Measurements from ENCODE around the gene BLNK.

BLNK gene

GRCh38 chr10:96276426-96276825, 5.1 kb upstream of the BLNK start:
- peaks cover 26 to 34% of the 10 kb centered on the region in 2 donors for H3K4me1 ChIP-seq (ENCODE audit: control insufficient read depth in 2 of 2, insufficient read depth in 2 of 2, low read length in 2 of 2)
- H3K27me3 ChIP-seq (ENCODE audit: control insufficient read depth in 2 of 2, insufficient read depth in 2 of 2, low read length in 2 of 2) = no peaks in the 10 kb centered on the region
- peak overlapping the region; percentile 29 to 50 for H3K27ac ChIP-seq (ENCODE audit: low read depth in 2 of 2, low read length in 2 of 2)
- no peak overlapping the region for H3K9ac ChIP-seq (ENCODE audit: low read depth in 1 of 2, low read length in 2 of 2)
- H3K4me3 ChIP-seq (ENCODE audit: low read length in 2 of 2) = no peak overlapping the region
- no peaks in the 10 kb centered on the region for H3K36me3 ChIP-seq (ENCODE audit: control insufficient read depth in 2 of 2, insufficient read depth in 2 of 2, low read length in 2 of 2)
- no peaks in the 10 kb centered on the region for H3K9me3 ChIP-seq (ENCODE audit: control insufficient read depth in 2 of 2, low read length in 2 of 2)

- Histone ChIP-seq H3K9me3 (ENCODE audit: control insufficient read depth in 2 of 2, low read length in 2 of 2) (no peaks in the 10 kb centered on the region), H3K36me3 (ENCODE audit: control insufficient read depth in 2 of 2, insufficient read depth in 2 of 2, low read length in 2 of 2) (no peaks in the 10 kb centered on the region), H3K4me3 (ENCODE audit: low read length in 2 of 2) (no peak overlapping the region), H3K4me1 (ENCODE audit: control insufficient read depth in 2 of 2, insufficient read depth in 2 of 2, low read length in 2 of 2) (peaks cover 26 to 39% of the 10 kb centered on the region in 2 donors), H3K9ac (ENCODE audit: low read depth in 1 of 2, low read length in 2 of 2) (no peak overlapping the region), H3K27ac (ENCODE audit: low read depth in 2 of 2, low read length in 2 of 2) (peak overlapping the region; percentile 29 to 50), H3K27me3 (ENCODE audit: control insufficient read depth in 2 of 2, insufficient read depth in 2 of 2, low read length in 2 of 2) (no peaks in the 10 kb centered on the region)
Measured at GRCh38 chr10:96275685-96276418, 4.5 kb upstream of the BLNK start.

DNA sequence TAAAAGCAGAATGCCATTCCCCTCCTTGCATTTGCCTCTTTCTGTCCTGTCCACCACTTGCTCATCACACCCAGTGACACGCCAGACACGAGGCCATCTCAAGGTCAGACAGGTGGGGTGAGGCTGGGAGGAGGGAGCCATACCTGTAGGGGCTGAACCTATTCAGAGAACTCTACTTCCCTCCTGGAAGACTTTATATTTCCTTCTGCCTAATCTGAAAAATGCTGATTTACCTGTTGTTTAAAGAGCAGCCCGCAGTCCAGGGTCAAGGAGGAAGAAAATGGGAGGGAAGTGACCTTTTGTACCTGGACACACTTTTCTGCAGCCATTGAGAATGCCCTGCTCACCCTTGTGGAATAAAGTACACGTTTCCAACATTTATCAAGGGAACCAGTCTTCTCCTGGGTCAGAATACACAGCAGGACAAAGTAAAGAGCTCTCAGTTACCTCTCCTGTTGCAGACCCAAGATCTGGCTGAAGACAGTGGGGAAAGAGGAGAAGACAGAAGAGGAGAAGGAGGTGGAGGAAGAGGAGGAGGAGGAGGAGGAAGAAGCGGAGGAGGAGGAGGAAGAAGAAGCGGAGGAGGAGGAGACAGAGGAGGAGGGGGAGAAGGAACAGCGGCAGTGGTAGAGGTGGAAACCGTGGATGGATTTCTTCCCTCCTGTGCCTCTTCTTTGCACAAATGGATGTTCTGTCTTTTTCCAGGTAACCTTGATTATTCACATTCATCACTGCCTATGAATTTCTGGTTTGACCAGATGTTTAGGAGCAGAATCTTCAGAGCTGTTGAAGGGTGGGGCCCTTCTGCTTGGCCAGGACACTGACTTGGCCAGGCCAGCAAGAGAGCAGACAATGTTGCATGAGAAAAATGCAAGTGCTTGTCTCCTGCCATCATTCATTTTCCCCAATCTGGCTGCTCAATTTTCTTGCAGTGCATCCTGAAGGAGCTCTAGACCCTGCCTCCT, 1.2 kb upstream of the BLNK start:
- Histone ChIP-seq H3K4me1 (ENCODE audit: control insufficient read depth in 2 of 2, insufficient read depth in 2 of 2, low read length in 2 of 2) (peaks cover 26 to 58% of the 10 kb centered on the region in 2 donors), H3K36me3 (ENCODE audit: control insufficient read depth in 2 of 2, insufficient read depth in 2 of 2, low read length in 2 of 2) (no peaks in the 10 kb centered on the region), H3K4me3 (ENCODE audit: low read length in 2 of 2) (peak overlapping the region; percentile 68), H3K9me3 (ENCODE audit: control insufficient read depth in 2 of 2, low read length in 2 of 2) (no peaks in the 10 kb centered on the region), H3K27me3 (ENCODE audit: control insufficient read depth in 2 of 2, insufficient read depth in 2 of 2, low read length in 2 of 2) (no peaks in the 10 kb centered on the region), H3K27ac (ENCODE audit: low read depth in 2 of 2, low read length in 2 of 2) (peak overlapping the region; percentile 86 to 93), H3K9ac (ENCODE audit: low read depth in 1 of 2, low read length in 2 of 2) (peak overlapping the region in 1 of 2 donors; percentile 36)

DNA sequence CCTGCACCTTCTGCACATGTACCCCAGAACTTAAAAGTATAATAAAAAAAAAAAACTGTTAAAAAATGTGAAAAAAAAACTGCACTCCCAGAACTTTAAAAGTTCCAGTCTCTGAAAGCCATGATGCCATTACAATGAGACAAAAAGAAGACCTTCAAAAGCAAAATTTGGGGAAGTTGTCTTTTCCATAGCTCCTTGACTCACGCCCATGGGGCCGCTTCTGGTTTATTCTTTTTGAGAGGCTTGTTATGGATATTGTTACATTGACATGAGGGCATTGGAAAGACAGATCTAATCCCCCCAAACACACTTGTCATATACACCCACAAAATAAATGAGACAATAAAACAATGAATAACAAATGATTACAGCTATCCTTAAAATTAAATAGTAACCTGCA, 798 bp downstream of the BLNK start:
- Histone ChIP-seq H3K9ac (ENCODE audit: low read depth in 1 of 2, low read length in 2 of 2) (peak overlapping the region; percentile 82), H3K27me3 (ENCODE audit: control insufficient read depth in 2 of 2, insufficient read depth in 2 of 2, low read length in 2 of 2) (no peaks in the 10 kb centered on the region), H3K4me1 (ENCODE audit: control insufficient read depth in 2 of 2, insufficient read depth in 2 of 2, low read length in 2 of 2) (peaks cover 31 to 59% of the 10 kb centered on the region in 2 donors), H3K36me3 (ENCODE audit: control insufficient read depth in 2 of 2, insufficient read depth in 2 of 2, low read length in 2 of 2) (no peaks in the 10 kb centered on the region), H3K27ac (ENCODE audit: low read depth in 2 of 2, low read length in 2 of 2) (peak overlapping the region; percentile 86 to 93), H3K4me3 (ENCODE audit: low read length in 2 of 2) (peak overlapping the region; percentile 68), H3K9me3 (ENCODE audit: control insufficient read depth in 2 of 2, low read length in 2 of 2) (no peaks in the 10 kb centered on the region)

- H3K27ac ChIP-seq (ENCODE audit: low read depth in 2 of 2, low read length in 2 of 2) = peak overlapping the region; percentile 44 to 86
- no peaks in the 10 kb centered on the region for H3K9me3 ChIP-seq (ENCODE audit: control insufficient read depth in 2 of 2, low read length in 2 of 2)
- H3K4me1 ChIP-seq (ENCODE audit: control insufficient read depth in 2 of 2, insufficient read depth in 2 of 2, low read length in 2 of 2) = peaks cover 31 to 57% of the 10 kb centered on the region in 2 donors
- peak overlapping the region; percentile 68 for H3K4me3 ChIP-seq (ENCODE audit: low read length in 2 of 2)
- no peaks in the 10 kb centered on the region for H3K36me3 ChIP-seq (ENCODE audit: control insufficient read depth in 2 of 2, insufficient read depth in 2 of 2, low read length in 2 of 2)
- peak overlapping the region; percentile 63 to 82 for H3K9ac ChIP-seq (ENCODE audit: low read depth in 1 of 2, low read length in 2 of 2)
- no peaks in the 10 kb centered on the region for H3K27me3 ChIP-seq (ENCODE audit: control insufficient read depth in 2 of 2, insufficient read depth in 2 of 2, low read length in 2 of 2)
Measured at GRCh38 chr10:96269438-96270300, 1.7 kb downstream of the BLNK start.

DNA sequence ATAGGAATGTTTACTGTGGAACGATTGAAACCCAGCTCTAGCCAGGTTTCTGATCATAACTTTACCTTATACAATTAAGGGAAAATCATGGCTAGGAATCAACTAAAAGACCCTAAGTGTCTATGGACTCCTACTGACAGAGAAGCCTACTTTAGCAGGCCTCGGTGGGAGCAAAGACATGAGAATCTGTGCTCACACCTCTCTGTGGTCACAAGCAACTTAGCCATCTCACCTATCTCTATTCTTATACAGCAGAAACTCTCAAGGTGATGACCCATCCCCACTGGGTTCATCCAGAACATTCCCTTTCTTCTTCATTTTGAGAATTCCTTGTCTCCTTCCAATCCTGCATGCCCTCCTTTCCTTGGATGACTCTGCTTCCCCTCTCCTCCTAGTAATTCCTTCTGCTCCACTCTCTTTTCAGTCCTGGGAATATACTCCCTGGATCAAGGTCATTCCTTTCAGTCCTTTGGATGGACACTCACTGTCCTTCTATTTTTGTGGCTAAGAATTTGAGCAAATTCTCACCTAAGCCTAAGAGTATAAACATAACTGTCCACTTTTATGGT, 2.9 kb downstream of the BLNK start:
- Histone ChIP-seq H3K4me3 (ENCODE audit: low read length in 2 of 2) (peak overlapping the region; percentile 24 to 68), H3K4me1 (ENCODE audit: control insufficient read depth in 2 of 2, insufficient read depth in 2 of 2, low read length in 2 of 2) (peaks cover 35 to 57% of the 10 kb centered on the region in 2 donors), H3K36me3 (ENCODE audit: control insufficient read depth in 2 of 2, insufficient read depth in 2 of 2, low read length in 2 of 2) (no peaks in the 10 kb centered on the region), H3K27ac (ENCODE audit: low read depth in 2 of 2, low read length in 2 of 2) (peak overlapping the region; percentile 44 to 86), H3K9me3 (ENCODE audit: control insufficient read depth in 2 of 2, low read length in 2 of 2) (no peaks in the 10 kb centered on the region), H3K27me3 (ENCODE audit: control insufficient read depth in 2 of 2, insufficient read depth in 2 of 2, low read length in 2 of 2) (no peaks in the 10 kb centered on the region), H3K9ac (ENCODE audit: low read depth in 1 of 2, low read length in 2 of 2) (no peak overlapping the region)

DNA sequence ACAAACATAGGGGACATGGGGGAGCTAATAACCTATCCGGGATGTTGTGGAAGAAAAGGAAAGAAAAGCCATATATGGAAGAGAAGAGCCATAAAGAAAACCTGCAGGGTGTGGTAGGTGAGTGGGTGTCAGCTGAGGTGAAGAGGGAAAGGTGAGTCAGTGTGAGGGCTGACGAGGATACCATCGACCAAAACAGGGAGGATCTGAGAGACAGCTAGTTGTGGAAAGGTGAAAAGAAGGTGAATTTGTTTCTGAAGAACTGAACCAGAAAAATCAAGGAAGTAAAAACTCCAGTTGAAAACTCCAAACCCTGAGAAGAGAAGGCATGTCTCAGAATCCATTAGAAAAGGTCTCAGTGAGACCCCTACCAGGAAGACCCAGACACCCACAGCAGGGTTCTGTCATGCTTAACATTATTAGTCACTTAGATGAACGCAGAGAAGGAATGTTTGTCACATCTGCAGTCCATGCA, 4.1 kb downstream of the BLNK start:
- Histone ChIP-seq H3K27me3 (ENCODE audit: control insufficient read depth in 2 of 2, insufficient read depth in 2 of 2, low read length in 2 of 2) (no peaks in the 10 kb centered on the region), H3K4me3 (ENCODE audit: low read length in 2 of 2) (peak overlapping the region in 1 of 2 donors; percentile 27), H3K9me3 (ENCODE audit: control insufficient read depth in 2 of 2, low read length in 2 of 2) (no peaks in the 10 kb centered on the region), H3K9ac (ENCODE audit: low read depth in 1 of 2, low read length in 2 of 2) (peak overlapping the region in 1 of 2 donors; percentile 40), H3K4me1 (ENCODE audit: control insufficient read depth in 2 of 2, insufficient read depth in 2 of 2, low read length in 2 of 2) (peaks cover 35 to 57% of the 10 kb centered on the region in 2 donors), H3K36me3 (ENCODE audit: control insufficient read depth in 2 of 2, insufficient read depth in 2 of 2, low read length in 2 of 2) (no peaks in the 10 kb centered on the region), H3K27ac (ENCODE audit: low read depth in 2 of 2, low read length in 2 of 2) (peak overlapping the region; percentile 54 to 70)

DNA sequence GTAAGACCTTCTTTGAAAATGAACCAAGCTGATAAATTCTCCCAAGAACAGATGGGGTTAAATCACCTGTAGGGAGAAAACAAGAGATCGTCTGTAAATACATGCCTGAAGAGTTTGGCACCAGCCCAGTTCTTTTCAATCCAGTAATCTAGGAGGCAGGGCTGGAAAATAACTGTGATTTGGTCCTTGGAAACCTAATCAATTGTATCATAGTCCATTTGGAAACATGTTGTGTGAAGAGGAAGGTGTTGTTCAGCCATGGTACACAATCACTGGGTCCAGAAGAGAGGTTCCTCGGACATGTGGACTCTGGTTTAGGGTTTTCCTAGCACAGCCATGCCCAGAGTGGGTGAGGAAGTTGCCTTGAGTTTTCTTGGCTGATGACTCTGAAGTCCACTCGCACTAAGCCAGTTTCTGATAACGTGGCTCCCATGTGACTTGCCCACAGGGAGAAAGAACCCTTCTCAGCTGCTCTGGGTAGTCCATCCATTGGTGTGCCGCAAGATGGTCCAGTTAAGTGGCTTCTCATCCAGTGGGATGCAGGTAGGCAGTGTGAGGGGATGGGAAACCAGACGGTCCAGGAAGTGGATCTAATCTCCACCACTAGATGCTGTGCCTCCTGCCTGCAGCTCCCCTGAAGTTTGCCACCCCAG, 5.1 kb downstream of the BLNK start:
- H3K27ac ChIP-seq (ENCODE audit: low read depth in 2 of 2, low read length in 2 of 2) = no peak overlapping the region
- H3K9me3 ChIP-seq (ENCODE audit: control insufficient read depth in 2 of 2, low read length in 2 of 2) = no peaks in the 10 kb centered on the region
- H3K36me3 ChIP-seq (ENCODE audit: control insufficient read depth in 2 of 2, insufficient read depth in 2 of 2, low read length in 2 of 2) = no peaks in the 10 kb centered on the region
- H3K9ac ChIP-seq (ENCODE audit: low read depth in 1 of 2, low read length in 2 of 2) = no peak overlapping the region
- H3K4me1 ChIP-seq (ENCODE audit: control insufficient read depth in 2 of 2, insufficient read depth in 2 of 2, low read length in 2 of 2) = peaks cover 33 to 58% of the 10 kb centered on the region in 2 donors
- H3K27me3 ChIP-seq (ENCODE audit: control insufficient read depth in 2 of 2, insufficient read depth in 2 of 2, low read length in 2 of 2) = no peaks in the 10 kb centered on the region
- H3K4me3 ChIP-seq (ENCODE audit: low read length in 2 of 2) = peak overlapping the region in 1 of 2 donors; percentile 27

- no peaks in the 10 kb centered on the region for H3K27me3 ChIP-seq (ENCODE audit: control insufficient read depth in 2 of 2, insufficient read depth in 2 of 2, low read length in 2 of 2)
- no peaks in the 10 kb centered on the region for H3K9me3 ChIP-seq (ENCODE audit: control insufficient read depth in 2 of 2, low read length in 2 of 2)
- H3K4me3 ChIP-seq (ENCODE audit: low read length in 2 of 2) = no peak overlapping the region
- H3K27ac ChIP-seq (ENCODE audit: low read depth in 2 of 2, low read length in 2 of 2) = no peak overlapping the region
- no peaks in the 10 kb centered on the region for H3K36me3 ChIP-seq (ENCODE audit: control insufficient read depth in 2 of 2, insufficient read depth in 2 of 2, low read length in 2 of 2)
- H3K4me1 ChIP-seq (ENCODE audit: control insufficient read depth in 2 of 2, insufficient read depth in 2 of 2, low read length in 2 of 2) = peaks cover 38 to 55% of the 10 kb centered on the region in 2 donors
- no peak overlapping the region for H3K9ac ChIP-seq (ENCODE audit: low read depth in 1 of 2, low read length in 2 of 2)
Measured at GRCh38 chr10:96264938-96265337, 6.4 kb downstream of the BLNK start.
